ENCODE measurements around the gene NSL1.

- TF ChIP-seq CTCF (IDR thresholded peaks at IDR 0.05) (no peak), POLR2A (IDR thresholded peaks at IDR 0.05) (no peak)
These were observed 69.2 kb downstream of the NSL1 start for GRCh38 chr1:212722270-212722957.

Measured in testis (tissue), 2 donors.